ENCODE data around the gene SPNS2. TPM values are rescaled to one million over a fixed set of nuclear protein-coding genes. Genes with fewer than 3 reads are reported as not detected.

The SPNS2 gene
- total RNA-seq, 1 donor from 2014 or later = 0.47 TPM

DNA sequence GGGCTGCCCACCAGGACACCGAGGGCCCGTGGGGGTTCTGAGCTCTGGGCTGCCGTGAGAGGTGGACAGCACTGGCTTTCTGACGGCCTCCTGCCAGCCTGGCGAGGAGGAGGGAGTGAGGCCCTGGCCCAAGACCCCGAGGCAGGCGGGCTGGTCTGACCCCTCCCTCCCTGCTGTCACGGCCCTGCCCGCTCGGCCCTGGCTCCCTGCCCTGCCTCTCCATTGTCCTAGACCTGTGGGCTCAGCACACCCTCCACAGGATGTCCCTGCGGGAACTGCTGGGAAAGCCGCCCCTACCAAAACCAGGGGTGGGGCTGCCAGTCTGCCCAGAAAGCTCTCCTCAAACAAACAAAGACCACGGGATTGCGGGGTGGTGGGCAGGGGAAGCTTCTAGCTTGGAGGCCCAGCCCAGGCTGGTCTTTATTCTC lies 20.7 kb downstream of the SPNS2 start:
- intact Hi-C loops (cut with micrococcal nuclease) = no loop called here

GRCh38 chr17:4520060-4520893 lies 21.6 kb downstream of the SPNS2 start:
- intact Hi-C loops (cut with micrococcal nuclease) = no loop called here

GRCh38 chr17:4520894-4521600 lies 22.4 kb downstream of the SPNS2 start:
- intact Hi-C loops (cut with micrococcal nuclease) = no loop called here

DNA sequence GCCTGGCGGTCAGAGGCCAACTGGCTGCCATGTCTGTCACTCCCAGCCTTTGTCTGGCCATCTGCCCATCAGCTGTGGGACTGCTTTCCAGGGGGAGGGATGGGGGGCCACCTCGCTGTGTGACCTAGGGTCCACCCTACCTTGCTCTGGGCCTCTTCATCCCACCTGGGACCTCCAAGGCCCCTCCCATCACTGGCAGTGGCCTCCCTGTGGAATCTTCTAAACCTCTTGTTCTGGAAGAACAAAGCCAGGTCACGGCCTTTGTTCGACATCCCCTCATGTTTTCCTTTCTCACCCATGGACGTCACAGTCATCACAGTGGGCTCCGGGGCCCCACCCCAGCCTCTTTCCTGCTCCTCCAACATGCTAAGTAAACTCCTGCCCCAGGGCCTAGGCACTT lies 24.0 kb downstream of the SPNS2 start:
- intact Hi-C loops (cut with micrococcal nuclease) = no loop called here

DNA sequence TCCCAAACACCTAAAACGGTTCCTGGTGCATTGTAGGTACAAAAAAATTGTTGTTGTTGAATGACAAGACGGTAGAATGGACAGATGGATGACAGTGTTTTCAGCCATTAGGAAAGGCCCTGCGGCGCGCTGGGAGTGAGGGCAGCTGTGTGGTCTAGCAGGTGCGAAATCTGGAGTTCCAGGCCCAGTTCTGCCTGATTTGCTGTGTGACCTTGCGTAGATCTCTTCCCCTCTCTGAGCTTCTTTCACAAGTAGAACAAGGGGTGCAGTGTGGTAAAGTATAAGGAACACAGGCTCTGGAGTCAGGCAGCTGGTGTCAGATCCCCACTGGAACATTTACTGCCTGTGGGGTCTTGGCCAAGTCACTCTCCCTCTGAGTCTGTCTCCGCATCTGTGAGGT lies 25.3 kb downstream of the SPNS2 start:
- intact Hi-C loops (cut with micrococcal nuclease) = no loop called here

- intact Hi-C loops (cut with micrococcal nuclease) = no loop called here
Observed at GRCh38 chr17:4525691-4526397, 27.2 kb downstream of the SPNS2 start.

GRCh38 chr17:4527134-4527533 lies 28.5 kb downstream of the SPNS2 start:
- intact Hi-C loops (cut with micrococcal nuclease) = no loop called here

- intact Hi-C loops (cut with micrococcal nuclease) = no loop called here
Observed at GRCh38 chr17:4527566-4528125, 29.0 kb downstream of the SPNS2 start.

GRCh38 chr17:4529533-4530152 lies 31.0 kb downstream of the SPNS2 start:
- intact Hi-C loops (cut with micrococcal nuclease) = no loop called here

DNA sequence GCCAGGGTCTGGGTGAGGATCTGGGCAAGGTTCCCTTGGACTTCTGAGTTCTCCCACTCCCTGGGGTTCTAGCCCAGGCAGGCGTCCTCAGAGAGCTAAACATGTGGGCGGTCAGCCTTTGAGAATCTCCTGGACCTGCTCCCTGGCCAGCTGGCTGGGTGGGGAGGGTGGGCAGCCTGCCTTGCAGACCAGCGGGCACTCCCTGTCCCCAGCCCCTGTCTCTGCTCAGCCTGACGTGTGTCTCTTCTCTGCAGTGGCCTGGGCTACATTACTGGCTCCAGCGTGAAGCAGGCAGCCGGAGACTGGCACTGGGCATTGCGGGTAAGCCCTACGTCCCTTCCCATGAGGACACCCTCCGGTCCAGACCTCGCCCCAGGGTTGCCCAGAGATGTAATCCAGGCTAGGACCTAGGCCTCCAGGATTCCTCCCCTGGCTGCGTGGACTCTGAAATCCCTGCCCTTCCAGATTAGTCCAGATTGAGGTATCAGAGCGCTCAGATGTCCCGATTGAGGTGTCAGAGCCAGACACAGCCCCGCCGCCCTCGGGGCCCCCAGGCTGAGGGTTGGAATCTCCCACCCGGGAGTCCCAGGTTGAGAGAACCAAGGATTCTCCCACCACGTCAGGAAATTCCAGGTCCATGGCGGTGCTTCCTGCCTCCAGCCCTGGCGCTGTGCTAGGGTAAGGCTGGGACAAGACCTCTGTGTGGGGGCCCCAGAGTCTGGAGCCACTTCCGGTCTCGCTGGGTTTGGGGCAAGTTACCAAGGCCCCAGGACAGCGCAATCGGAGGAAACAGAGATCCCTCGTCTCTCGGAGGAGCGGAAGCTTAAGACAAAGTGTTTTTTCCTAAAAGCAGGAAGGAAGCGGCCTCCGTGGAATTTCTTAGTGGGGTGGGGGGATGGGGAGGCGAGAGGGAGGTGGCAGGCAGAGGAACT lies 32.4 kb downstream of the SPNS2 start:
- intact Hi-C loops (cut with micrococcal nuclease) = no loop called here

DNA sequence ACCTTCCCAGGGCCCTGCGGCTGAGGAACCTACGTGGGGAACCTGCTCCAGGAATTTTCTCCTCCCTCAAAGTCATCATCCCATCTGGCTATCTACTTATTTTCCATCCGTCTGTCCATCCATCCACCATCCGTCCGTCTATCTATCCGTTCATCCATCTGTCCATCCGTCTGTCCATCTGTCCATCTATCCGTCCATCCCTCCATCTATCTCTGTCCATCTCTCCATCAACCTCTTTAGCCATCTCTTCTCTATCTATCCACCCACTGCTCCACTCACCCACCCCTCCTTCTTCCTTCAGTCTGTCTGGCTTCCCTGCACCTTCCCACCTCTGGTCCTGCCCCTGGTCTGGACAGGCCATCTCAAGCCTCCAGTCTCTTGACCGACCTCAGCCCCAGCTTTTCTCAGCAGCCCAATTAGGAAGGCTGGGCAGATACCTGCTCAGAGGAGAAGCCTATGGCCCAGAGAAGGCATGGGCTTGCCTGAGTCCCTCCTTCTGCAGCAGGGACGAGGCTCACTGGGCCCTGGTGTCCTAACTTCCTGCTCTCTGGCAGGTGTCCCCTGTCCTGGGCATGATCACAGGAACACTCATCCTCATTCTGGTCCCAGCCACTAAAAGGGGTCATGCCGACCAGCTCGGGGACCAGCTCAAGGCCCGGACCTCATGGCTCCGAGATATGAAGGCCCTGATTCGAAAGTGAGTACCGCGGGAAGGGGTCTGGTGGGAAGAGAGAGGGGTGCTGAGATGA lies 33.5 kb downstream of the SPNS2 start:
- intact Hi-C loops (cut with micrococcal nuclease) = no loop called here

DNA sequence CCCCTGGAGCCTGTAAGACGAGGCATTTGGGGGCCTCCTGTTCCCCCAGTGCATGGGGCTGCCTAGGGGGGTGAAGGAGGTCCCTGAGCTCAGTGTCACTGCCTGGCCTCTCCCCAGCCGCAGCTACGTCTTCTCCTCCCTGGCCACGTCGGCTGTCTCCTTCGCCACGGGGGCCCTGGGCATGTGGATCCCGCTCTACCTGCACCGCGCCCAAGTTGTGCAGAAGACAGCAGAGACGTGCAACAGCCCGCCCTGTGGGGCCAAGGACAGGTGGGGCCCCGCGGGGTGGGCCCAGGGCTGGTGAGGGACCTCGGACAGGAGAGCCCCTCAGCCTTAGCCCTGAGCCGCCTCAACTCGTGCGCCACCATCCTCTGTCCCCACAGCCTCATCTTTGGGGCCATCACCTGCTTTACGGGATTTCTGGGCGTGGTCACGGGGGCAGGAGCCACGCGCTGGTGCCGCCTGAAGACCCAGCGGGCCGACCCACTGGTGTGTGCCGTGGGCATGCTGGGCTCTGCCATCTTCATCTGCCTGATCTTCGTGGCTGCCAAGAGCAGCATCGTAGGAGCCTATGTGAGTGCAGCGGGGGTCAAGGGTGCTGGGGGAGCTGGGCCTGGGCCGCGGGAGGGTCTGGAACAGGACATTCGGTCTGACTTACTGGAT lies 34.3 kb downstream of the SPNS2 start:
- intact Hi-C loops (cut with micrococcal nuclease) = no loop called here

DNA sequence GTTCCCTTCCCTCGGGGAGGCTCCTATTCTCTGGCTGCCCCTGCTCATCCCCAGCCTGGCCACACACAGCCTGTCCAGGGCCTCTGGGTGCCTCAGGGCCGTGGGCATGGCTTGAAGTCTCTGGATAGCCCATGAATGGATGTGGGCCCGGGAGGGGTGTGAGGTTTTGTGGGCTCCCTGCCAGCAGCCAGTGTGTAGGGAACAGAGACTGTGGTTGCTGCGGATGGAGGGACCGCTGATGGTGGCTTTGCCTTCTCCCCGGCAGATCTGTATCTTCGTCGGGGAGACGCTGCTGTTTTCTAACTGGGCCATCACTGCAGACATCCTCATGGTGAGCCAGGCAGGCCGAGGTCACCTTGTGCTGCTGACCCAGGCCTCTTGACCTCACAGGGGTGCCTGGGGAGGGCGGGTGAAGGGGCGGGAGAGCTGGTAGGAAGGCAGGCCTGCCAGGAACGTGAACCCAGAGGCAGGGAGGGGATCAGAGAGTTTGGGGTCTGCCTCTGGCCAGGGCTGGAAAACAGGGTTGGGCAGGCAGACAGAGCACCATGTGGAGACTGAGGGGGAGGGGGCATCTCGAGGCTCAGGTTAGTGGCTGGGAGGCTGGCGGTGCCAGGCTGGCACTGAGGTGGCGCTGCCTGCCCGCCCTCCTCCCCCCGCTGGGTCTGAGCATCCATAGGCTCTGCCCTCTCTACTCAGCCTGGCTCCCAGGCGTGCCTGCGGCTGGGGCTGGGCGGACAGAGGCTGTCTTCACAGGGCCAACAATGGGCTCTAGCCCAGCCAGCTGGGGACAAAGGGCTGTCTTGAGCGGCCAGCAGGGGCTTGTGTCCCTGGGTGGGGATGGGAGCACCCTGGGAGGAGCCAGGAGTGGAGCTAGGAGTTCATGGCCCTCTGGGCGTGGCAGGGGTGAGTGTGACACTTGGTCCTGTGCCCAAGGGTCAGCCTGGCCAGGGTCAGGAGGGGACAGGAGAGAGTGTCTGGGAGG lies 35.1 kb downstream of the SPNS2 start:
- intact Hi-C loops (cut with micrococcal nuclease) = no loop called here

DNA sequence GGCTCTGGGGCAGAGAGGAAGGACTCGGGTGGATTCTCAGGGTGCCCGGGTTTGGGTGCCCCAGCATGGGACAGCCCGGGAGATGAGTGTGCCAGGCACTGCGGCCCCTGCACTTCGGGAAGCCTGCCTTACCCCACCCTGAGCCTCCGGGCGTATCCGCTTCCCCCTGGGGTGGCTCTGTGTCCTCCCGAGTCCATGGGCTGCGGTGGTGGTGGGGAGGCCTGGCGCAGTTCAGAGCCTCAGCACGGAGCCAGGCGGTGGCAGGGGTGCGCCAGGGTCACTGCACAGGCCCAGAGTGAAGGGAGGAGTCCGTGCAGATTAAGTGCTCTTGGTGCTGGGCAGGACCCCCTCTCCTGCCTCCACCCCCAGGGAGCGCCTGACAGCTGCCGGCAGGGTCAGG lies 35.8 kb downstream of the SPNS2 start:
- intact Hi-C loops (cut with micrococcal nuclease) = no loop called here

GRCh38 chr17:4534928-4535666 lies 36.4 kb downstream of the SPNS2 start:
- intact Hi-C loops (cut with micrococcal nuclease) = no loop called here

GRCh38 chr17:4535667-4536258 lies 37.1 kb downstream of the SPNS2 start:
- intact Hi-C loops (cut with micrococcal nuclease) = no loop called here
